Activated CD8-positive, alpha-beta memory T cell treated with anti-CD3 and anti-CD28 coated beads for 36 hours (primary cell): ENCODE data around the gene FLII. TPM values are rescaled to one million over a fixed set of nuclear protein-coding genes. Genes with fewer than 3 reads are reported as not detected.

ENCODE experiments used
- CTCF ChIA-PET: fragments of 350-600 bp; sonication (Branson Sonifier 250); formaldehyde crosslinking; loops from one replicate; lab custom pipeline; 2021; ENCODE audit warnings: antibody characterized with exemption; lab: Charles Lee
- POLR2A ChIA-PET: fragments of 350-600 bp; sonication (Branson Sonifier 250); formaldehyde crosslinking; loops from one replicate; lab custom pipeline; 2021; ENCODE audit warnings: antibody characterized with exemption; lab: Charles Lee
- total RNA-seq, 2 experiments: library from RNA; stranded (reverse); gene quantifications; one replicate each; pipeline ENCODE4 v1.2.3, GENCODE V29; 2021

FLII gene
- total RNA-seq, 2 experiments from 2014 or later, result 264 to 279 TPM

DNA sequence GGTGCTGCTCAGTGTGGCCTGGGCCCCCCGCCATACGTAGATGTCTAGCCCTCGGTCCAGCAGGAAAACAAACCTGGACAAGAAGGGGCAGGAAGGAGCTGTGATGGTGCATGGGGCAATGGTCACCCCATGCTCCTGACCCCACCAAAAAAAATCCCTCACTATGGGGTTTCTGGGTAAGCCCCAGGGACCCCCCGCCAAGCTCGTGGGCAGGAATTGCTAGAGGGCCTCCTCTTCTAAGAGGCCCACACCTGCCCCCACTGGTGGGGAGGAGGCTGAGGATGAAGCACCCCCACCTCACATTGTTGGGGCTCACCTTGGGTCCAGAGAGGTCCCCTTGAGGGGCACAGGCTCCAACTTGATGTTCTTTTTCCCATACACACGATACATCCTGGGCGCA, 9.7 kb downstream of the FLII start:
- POLR2A ChIA-PET, result no interaction called here

DNA sequence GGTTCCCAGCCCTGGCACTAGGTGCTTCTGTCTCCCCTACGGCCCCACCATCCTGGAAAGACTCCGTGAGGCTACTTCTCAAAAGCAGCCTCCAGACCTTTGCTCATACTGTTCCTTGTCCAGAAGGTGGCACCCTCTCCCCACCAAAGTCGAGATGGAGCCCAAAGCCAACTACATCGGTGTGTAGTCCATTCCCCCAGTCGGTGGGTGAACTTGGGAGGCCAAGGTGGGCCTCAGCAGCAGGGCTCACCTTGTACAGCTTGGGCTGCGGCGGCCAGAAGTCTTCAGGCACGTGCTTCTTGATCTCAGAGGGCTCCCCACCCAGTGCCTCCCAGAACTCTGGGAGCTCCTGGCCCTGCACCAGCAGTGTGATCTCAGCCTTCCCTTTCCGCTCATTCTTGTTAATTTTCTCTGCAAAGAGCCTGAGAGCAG, 10.2 kb downstream of the FLII start:
- ChIA-PET CTCF (interaction anchor here (0.7 to 1.9 kb wide), 9 partner anchors 9 to 114 kb away, joined by 3 to 6 read pairs (median 3); no protein-coding TSS in a partner anchor), POLR2A (no interaction called here)

More for the DNA sequence above, 9.7 kb downstream of the FLII start:
- CTCF ChIA-PET, result interaction anchor here (0.7 to 1.9 kb wide), 8 partner anchors 8 to 114 kb away, joined by 3 to 6 read pairs (median 3); no protein-coding TSS in a partner anchor

DNA sequence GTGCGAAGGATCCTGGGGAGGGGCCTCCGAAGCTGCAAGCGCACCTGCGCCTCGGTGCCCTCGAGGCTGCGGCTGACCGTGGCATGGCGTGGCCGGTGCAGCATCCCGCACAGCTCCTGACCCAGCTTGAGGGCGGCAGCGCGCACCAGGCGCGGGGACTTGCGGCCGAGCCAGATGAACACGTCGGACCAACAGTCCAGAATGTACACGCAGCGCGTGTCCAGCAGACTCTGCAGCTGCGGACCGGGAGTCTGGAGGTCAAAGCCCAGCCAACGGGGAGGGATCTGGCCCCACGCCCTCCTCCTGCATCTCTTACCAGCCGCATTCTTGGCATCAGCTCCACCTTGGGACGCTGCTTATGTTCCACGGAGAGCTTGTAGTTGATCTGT, 10.9 kb downstream of the FLII start:
- POLR2A ChIA-PET, result no interaction called here
- CTCF ChIA-PET, result interaction anchor here (0.6 to 1.9 kb wide), 5 partner anchors 18 to 47 kb away, joined by 3 to 6 read pairs (median 4); no protein-coding TSS in a partner anchor

DNA sequence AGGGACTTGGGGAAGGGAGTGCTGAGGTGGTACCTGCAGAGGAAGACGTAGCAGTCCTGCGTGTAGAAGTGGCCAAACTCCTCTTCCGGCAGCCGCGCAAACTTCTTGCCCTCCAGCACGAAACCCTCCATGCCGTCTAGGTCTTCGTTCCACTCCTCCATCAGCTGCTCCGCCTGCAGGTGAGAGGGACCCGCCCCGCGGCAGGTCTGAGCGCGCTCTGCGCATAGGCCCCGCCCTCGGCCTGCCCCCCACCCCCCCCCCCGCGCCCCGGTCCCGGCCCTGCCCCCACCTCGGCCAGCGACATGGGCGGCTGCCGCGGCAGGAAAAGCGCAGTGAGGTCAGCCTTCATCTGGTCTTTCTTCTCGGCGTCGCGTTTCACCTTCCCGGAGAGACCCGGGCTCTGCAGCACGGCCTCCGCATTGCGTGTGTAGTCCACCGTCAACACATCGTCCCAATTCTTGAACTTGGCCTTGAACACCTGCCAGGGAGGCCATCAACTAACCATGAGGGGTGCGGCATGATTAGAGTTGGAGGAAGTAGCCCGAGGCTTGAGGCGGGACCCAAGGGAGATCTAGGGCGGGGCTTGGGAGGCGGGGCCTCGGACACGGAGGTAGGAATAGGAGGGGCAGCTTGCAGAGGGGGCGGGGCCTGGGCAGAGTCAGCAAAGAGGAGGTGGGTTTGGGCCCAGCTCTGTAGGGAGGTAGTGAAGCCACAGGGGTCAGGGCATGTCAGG, 11.5 kb downstream of the FLII start:
- ChIA-PET POLR2A (no interaction called here), CTCF (interaction anchor here (0.6 to 1.9 kb wide), 4 partner anchors 18 to 48 kb away, joined by 3 to 6 read pairs (median 4); no protein-coding TSS in a partner anchor)

DNA sequence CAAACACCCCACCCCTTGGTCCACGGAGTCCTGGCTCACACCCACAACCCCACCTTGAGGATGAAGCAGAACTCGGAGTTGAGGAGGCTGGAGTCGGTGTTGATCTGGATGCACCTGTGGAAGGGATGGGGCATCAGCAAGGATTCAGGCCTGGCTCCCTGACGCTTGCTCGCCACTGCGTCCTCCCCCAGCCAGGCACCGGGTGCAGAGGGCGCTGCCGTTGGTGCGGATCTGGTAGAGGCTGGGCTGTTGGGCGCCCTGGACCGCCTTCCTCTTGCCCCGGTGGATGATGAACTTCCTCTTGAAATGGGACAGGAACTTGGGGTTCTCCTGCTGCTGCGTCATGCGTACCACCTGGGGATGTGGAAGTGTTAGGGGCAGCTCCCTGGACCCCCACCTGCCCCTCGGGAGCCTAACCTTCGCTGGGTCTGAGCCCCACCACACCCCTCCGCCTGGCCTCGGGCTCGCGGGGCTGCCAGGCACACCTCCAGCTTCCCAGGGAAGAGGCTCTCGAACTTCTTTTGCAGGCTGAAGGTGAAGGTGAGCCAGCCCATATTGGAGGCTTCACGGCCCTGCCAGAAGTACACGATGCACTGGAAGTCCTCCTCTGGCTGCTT, 12.3 kb downstream of the FLII start:
- ChIA-PET POLR2A (no interaction called here), CTCF (no interaction called here)

DNA sequence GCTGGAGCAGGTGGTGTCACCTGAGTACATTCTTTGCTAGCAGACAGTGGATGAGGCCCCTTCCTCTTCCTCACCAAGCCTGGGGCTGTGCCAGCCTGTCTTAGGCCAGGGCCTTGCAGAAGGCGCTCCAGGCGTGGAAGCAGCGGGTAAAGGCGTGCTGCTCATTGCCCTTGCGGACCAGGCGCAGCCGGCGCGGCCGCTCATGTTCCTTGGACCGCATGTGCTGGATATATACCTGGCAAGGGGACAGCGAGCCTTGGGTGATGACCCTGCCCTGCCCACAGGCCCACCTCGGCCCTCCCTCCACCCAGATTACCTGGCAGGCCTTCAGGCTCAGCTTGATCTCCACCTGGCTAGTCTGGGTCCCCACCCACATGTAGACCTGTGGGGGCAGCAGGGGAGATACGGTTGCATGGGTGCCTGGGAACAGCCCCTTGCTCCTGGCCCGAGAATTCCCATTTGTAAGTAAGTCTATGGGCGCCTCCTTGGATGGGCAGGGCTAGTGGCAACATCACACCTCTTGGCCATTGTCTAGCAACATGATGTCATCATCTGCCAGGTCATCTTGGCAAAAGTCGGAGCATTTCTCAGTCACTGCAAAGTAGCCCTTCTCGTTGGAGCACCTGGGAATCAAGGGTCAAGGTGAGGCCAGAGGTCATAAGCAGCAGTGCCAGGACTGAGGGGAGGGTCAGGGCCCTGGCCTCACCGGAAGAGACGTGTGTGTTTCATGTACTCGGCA, 13.3 kb downstream of the FLII start:
- ChIA-PET POLR2A (no interaction called here), CTCF (no interaction called here)

DNA sequence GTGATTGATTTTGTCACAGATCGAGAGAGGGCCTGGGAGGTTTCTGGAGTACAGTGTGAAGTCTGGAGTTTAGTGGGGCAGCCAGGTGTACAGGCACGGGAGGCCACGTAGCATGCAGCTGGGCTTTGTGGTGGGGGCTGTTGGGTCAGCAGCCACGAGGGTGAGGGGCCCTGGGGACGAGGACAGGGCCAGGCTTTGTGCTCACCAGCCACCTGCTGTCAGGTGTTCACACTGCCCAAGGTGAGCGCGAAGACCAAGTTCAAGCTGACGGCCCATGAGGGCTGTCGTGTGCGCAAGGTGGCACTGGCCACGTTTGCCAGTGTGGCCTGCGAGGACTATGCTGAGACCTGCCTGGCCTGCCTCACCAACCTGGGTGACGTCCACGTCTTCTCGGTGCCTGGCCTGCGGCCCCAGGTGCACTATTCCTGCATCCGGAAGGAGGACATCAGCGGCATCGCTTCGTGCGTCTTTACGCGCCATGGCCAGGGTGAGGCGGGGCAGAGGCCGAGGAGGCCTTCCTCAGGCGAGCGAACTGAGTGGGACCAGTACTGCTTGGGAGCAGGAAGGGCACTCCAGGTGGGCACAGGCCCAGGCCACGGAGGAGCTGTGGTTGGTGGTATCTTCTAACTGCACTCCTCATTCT, 17.2 kb downstream of the FLII start:
- ChIA-PET POLR2A (no interaction called here), CTCF (no interaction called here)

DNA sequence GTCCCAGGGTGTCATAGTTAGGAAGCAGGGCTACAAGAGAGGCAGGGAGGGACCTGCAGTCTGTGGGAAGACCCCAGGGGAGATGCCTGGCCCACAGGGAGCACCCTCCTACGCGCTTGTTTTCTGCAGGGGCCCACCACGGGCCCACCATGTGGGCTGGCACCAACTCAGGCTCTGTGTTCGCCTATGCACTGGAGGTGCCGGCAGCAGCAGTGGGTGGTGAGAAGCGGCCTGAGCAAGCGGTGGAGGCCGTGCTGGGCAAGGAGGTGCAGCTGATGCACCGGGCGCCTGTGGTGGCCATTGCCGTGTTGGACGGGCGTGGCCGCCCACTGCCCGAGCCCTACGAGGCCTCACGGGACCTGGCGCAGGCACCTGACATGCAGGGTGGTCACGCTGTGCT, 18.1 kb downstream of the FLII start:
- CTCF ChIA-PET, result no interaction called here

DNA sequence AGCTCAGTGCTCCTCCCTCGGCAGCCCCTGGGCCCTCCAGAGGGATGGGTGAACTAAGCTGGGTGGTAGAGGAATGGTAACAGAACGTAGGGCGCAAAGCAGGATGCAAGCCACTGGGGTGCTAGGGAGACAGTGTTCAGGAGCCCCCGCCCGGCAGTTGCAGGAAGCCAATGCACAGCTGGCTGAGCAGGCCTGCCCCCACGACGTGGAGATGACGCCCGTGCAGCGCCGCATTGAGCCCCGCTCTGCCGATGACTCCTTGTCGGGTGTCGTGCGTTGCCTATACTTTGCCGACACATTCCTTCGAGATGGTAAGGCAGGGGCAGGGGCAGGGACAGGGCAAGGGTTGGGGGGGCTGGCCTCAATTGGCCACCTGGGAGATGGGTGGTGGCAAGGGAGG, 20.2 kb downstream of the FLII start:
- POLR2A ChIA-PET, result no interaction called here
- CTCF ChIA-PET, result no interaction called here

More for the DNA sequence above, 18.1 kb downstream of the FLII start:
- POLR2A ChIA-PET, result no interaction called here

DNA sequence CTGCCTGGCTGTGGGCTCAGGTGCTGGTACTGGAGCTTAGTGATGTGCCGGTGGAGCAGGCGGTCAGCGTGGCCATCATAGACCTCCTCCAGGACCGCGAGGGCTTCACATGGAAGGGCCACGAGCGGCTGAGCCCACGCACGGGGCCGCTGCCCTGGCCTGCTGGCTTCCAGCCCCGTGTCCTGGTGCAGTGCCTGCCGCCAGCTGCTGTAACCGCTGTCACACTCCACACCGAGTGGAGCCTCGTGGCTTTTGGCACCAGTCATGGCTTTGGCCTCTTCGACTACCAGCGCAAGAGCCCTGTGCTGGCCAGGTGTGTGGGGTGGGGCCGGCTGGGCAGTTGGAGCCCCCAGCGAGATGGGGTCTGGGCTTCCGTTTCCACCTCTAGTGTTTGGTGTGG, 21.1 kb downstream of the FLII start:
- POLR2A ChIA-PET, result no interaction called here
- CTCF ChIA-PET, result interaction anchor here (1.3 kb wide), 1 partner anchor 18 kb away, joined by 3 read pairs; no protein-coding TSS in a partner anchor

DNA sequence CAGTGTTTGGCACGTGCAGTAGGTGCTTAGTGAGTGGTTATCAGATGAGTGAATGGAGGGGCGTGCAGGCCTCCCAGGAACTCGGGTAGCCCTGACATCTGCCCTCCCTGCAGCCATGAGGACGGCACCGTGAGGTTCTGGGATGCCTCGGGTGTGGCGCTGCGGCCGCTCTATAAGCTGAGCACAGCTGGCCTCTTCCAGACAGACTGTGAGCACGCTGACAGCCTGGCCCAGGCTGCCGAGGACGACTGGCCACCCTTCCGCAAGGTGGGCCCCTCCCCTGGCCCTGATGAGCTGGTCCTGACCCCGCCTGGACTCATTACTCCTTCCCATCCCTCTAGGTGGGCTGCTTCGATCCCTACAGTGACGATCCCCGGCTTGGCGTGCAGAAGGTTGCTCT, 22.0 kb downstream of the FLII start:
- POLR2A ChIA-PET, result no interaction called here
- CTCF ChIA-PET, result no interaction called here

DNA sequence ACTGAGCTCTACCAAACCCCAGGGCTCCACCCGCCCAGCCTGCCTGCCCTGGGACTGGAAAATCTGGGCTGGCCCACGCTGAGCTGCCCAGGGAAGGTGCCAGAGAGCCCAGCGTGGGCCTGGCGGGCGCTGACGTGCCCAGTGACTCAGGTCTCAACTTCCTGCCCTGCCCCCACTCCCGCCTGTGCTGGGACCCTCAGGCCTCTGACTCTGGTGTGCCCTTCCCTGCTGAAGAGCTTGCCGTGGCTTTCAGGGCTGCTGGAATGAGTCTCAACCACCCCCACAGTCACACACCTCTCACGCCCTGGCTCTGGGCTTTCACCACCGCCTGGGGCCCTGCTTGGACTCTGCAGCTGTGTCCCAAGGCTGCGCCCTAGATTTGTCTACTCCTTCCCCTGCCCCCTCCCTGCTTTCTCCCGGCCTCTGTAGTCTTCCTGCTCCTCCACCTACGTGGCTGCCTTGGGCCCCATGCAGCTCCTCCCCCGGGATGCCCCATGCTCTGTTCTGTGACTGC, 22.7 kb downstream of the FLII start:
- CTCF ChIA-PET, result interaction anchor here (0.6 kb wide), 1 partner anchor 50 kb away, joined by 4 read pairs; no protein-coding TSS in a partner anchor
- POLR2A ChIA-PET, result interaction anchor here (0.7 to 1.3 kb wide), 2 partner anchors 9 to 25 kb away, joined by 3 to 5 read pairs; partner anchors contain the start of gene MIEF2

DNA sequence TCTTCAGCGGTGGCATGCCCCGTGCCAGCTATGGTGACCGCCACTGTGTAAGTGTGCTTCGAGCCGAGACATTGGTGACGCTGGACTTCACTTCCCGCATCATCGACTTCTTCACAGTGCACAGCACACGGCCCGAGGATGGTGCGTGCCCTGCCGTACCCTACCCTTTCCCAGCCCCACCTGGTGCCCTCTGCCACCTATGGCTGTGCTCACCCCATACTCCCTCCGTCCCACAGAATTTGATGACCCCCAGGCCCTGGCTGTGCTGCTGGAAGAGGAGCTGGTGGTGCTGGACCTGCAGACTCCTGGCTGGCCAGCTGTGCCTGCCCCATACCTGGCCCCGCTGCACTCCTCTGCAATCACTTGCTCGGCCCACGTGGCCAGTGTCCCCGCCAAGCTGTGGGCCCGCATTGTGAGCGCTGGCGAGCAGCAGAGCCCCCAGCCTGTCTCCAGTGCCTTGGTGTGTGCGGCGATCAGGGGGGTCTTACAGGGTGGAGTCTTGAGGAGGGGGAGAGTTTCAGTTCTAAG, 23.6 kb downstream of the FLII start:
- ChIA-PET POLR2A (interaction anchor here (1.3 kb wide), 1 partner anchor 26 kb away, joined by 5 read pairs; the partner anchor contains the start of gene MIEF2), CTCF (interaction anchor here (0.6 kb wide), 1 partner anchor 51 kb away, joined by 4 read pairs; no protein-coding TSS in a partner anchor)

DNA sequence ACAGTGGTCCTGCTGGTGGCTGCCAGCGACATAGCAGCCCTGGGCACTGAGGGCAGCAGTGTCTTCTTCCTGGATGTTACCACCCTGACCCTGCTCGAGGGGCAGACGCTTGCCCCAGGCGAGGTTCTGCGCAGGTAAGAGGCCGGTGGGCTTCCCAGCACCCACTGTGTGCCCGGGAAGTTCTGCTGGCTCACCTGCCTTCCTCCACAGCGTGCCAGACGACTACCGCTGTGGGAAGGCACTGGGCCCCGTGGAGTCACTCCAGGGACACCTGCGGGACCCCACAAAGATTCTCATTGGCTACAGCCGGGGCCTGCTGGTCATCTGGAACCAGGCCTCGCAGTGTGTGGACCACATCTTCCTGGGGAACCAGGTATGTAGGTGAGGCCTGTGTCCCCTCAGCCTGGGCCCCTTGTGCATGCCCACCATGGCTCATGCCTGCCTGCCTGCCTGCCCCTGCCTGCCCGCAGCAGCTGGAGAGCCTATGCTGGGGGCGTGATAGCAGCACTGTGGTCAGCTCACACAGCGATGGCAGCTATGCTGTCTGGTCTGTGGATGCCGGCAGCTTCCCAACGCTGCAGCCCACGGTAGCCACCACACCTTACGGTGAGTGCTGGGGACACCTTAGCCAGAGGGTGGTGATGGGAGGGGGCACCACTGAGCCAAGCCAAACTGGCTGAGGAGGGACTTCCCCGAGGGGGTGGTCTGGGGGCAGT, 24.6 kb downstream of the FLII start:
- ChIA-PET POLR2A (no interaction called here), CTCF (no interaction called here)

DNA sequence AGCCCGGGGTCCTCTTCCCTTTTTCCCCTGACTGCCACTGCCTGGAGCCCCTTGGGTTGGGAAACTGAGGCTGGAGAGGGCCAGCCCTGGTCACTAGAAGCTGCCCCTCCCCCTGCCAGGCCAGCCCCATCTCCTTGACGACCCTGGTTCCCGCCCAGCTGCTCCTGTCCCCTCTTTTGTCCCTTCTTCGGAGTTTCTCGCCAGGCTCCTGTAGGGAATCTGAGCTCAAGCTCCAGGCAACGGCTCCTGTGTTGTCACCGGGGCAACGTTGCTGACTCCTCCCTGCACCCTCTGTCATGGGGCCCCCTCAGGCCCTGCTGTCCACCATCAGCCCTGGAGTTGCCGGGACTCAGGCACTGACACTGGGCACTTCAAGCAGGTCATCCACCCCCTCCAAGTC, 27.4 kb downstream of the FLII start:
- ChIA-PET CTCF (interaction anchor here (0.5 kb wide), 1 partner anchor 14 kb away, joined by 4 read pairs; no protein-coding TSS in a partner anchor), POLR2A (no interaction called here)

DNA sequence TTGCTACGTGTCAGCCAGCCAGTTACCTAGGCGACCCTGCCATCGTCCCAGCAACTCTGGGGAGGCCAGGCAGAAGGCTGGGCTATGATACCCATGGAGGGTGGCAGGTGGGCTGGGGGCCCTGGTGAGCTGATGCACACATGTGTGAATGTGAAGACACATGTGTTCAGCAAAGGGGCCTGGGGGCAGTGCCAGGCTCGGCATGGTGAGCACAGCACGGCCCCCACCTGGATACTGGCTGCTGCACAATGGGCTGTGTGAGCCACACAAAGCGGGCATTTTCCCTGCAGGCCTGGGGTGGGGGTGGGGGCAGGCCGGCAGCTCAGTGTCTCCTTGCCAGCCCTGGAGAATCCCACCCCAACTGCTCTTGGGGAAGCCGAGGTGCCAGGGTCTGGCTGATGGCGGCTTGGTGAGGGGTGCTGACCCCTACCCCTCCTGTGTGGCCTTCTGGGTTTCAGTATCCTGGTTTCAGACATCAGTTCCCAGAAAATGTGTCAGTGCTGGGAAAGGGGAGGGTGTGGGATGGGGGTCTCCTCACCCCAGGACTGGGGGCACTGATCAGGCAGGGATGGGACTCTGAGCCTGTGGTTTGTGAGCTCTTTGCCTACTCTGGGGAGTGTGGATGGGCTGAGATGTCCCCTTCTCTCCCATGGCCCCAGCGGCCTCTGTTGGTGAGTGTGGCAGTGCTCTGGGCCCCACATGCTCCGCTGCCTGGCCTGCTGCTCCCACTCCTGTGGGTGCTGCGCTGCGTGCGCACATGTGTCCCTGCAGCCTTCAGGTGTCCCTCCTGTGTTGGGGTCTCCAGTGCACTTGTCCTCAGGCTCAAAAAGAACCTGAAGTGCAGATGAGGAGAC, 28.0 kb downstream of the FLII start:
- POLR2A ChIA-PET, result no interaction called here
- CTCF ChIA-PET, result interaction anchor here (0.9 kb wide), 1 partner anchor 23 kb away, joined by 3 read pairs; no protein-coding TSS in a partner anchor

DNA sequence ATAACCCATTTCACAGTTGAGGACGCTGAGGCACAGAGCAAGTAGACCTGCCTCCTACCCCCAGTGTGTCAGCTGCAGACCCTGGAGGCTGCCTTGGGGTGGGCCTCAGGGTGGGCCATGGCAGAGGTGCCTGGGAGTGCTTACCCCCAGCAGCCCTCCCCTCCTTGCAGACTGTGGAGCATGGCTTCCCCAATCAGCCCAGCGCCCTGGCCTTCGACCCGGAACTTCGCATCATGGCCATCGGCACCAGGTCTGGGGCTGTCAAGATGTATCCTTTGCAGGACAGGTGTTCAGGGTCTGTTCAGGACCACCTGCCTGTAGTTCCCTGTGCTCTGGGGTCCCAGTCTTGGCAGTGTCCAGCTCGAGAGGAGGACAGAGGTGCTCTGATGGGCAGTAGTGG, 28.8 kb downstream of the FLII start:
- CTCF ChIA-PET, result no interaction called here

More for the DNA sequence above, 28.8 kb downstream of the FLII start:
- POLR2A ChIA-PET, result no interaction called here
